HG02938 (cell line): ENCODE measurements around the gene TEC.
"Not testable (repeated sequence)": the region's sequence is repeated elsewhere in the genome, so short reads cannot be mapped to it uniquely, and the experiment has no call there.

Experiments
- ATAC-seq: cut with Tn5 transposase; IDR thresholded peaks from one replicate; pipeline ENCODE4 v1.9.1; 2021; ENCODE audit warnings: mild to moderate bottlenecking, moderate library complexity; ENCODE audit not compliant: unreplicated experiment

TEC gene

DNA sequence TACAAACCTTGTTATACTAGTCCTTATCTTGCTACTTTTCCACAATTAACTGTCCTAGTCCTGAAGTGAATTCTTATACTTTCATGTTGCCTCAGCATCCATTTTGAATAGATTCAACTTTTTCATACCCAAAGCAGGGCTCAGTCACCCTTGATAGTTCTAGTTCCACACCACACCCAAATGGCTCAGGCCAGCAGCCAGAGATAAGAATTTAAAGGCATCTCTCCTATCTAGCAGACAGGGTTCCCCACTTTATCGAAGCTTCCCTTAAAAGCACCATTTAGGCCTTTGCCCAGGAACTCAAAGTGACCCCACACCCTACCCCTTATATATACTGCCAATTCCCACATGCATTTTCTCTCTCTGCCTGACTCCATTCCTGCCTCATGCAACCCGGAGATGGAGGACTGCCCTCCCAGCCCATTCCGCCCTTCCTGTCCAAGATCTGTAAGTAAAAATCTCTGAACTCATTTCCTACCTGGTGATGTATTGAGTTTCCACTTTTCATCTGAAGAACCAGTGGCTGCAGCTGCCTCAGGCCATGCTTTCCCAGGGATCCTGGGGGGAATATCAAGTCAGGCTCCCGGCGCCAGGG lies 71.9 kb downstream of the TEC start:
- peak; percentile 31 for ATAC-seq

- peak; percentile 67 for ATAC-seq
Observed at GRCh38 chr4:48196758-48197504, 72.7 kb downstream of the TEC start.

DNA sequence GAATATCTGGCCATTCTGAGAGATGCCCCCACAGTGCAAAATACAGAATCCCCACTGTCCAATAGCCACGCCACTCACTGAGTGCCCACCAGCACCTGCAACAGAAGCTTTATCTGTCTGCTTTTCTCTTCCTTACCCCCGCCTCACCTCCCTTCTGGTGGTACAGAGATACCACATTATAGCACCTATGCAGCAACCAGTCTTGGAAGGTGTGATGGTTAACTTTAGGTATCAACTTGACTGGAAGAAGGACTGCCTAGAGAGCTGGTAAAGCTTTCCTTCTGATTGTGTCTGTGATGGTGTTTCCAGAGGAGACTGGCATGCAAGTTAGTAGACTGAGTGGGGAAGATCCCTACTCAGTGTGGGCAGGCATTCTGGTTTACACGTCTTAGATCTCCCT lies 73.8 kb downstream of the TEC start:
- ATAC-seq, result no peak

DNA sequence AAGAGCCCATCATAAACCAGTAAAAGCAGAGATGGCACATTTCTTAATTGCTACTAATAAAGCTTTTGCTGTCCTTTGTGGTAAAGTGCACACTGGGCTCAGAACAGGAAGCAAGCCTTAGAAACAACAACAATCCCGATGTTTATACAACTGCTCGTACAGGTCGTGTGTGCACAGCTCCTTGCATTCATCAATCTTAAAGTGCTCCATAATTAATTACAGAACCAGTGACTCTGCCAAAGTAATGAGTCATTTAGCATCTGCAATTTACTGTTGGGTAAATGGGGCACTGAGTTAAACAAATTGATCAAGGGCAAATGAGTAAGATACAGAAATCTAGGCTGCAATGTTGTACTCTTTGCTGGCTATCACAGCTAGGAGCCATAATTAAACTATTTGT lies 74.3 kb downstream of the TEC start:
- ATAC-seq, result no peak

DNA sequence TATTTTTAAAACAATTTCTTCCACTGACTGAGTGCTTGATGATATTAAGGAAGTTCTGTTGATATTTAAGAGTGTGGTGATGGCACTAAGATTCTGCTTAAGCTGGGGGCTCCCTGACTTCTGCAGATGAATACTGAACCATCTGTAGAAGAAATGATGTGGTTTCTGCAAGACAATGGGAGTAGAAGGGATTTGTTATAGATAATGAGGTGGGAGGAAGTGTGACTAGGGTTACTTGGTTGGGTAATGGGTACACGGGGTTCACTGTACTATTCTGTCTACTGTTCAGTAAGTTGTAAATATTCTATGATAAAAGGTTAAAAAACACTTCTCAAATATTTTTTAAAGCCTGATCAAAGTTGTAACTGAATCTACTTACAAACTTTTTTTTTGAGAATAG lies 74.7 kb downstream of the TEC start:
- no peak for ATAC-seq

- ATAC-seq, result no peak
Observed at GRCh38 chr4:48193921-48194468, 75.6 kb downstream of the TEC start.

DNA sequence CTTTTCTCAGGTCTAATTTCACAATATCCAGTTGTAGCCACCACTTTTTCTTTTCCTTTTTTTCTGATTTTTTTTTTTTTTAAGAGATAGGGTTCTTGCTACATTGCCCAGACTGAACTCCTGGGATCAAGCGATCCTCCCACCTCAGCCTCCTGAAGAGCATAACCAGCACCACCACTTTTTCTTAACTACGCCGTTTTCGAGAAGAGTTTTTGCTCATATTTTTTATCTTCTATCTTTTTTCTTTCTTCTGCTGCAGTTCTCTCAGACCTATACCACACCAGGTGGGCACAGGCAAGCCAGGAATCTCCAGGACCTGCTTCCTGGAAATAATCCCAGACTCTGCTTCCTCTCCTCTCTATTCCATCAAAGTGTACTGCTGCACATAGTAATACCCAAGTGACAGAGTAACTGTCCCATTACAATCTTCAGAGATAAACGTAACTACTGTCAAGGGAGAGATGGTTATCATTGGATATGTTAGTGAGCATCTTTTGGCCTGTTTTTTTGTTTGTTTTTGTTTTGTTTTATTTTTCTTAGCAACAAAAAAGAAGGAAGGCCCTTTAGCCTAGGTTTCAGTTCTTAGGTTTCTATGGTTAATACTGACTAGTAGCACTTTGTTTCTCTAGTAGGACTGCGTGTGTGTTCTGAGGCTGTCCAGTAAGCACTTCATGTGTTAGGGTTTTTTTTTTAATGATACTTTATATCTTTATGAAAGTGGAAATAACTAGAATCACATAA lies 76.4 kb downstream of the TEC start:
- no peak for ATAC-seq

DNA sequence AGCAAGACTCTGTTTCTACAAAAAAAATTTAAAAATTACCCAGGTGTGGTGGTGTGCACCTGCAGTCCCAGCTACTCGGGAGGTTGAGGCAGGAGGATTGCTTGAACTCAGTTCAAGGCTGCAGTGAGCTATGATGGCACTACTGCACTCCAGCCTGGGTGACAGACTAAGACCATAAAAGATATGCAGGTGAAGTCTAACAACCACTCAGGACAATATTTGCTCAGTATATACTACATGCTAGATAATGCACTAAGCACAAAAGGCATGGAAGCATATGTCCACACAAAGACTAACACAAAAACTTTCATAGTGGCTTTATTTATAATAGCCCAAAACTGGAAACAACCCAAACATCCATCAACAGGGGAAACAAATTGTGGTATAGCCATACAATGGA lies 77.9 kb downstream of the TEC start:
- ATAC-seq, result no peak

- ATAC-seq, result peak; percentile 41
Observed at GRCh38 chr4:48190839-48191238, 78.8 kb downstream of the TEC start.

DNA sequence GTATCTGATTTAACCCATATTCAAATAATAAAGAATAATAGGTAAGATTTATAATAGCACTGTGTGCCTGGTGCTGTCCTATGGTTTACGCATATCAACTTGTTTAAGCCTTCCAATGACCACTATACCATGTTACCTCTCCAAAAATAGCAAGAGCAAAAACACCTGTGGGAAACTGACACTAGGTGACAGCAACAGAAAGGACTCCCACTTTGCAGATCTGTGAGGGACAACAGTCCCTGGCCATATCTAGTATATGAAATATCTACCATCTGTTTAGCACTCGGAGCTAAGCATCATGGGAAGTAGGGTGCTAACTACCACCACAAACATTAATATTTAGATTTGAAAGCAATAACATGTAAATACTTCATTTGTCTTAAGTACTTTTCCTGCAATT lies 79.9 kb downstream of the TEC start:
- no peak for ATAC-seq

GRCh38 chr4:48188390-48188789 lies 81.2 kb downstream of the TEC start:
- no peak for ATAC-seq

- no peak for ATAC-seq
Observed at GRCh38 chr4:48187813-48188212, 81.8 kb downstream of the TEC start.

DNA sequence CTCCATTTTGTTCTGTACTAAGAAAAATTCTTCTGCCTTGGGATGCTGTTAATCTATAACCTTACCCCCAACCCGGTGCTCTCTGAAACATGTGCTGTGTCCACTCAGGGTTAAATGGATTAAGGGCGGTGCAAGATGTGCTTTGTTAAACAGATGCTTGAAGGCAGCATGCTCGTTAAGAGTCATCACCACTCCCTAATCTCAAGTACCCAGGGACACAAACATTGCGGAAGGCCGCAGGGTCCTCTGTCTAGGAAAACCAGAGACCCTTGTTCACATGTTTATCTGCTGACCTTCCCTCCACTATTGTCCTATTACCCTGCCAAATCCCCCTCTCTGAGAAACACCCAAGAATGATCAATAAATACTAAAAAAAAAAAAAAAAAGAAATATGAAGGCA lies 82.6 kb downstream of the TEC start:
- not testable (repeated sequence) for ATAC-seq

DNA sequence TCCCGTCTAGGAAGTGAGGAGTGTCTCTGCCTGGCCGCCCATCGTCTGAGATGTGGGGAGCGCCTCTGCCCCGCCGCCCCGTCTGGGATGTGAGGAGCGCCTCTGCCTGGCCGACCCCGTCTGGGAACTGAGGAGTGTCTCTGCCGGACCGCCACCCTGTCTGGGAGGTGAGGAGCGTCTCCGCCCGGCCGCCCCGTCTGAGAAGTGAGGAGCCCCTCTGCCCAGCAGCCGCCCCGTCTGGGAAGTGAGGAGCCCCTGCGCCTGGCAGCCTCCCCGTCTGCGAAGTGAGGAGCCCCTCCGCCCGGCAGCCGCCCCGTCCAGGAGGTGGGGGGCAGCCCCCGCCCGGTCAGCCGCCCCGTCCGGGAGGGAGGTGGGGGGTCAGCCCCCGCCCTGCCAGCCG lies 83.2 kb downstream of the TEC start:
- ATAC-seq, result not testable (repeated sequence)

- no peak for ATAC-seq
Observed at GRCh38 chr4:48184882-48185281, 84.8 kb downstream of the TEC start.

- no peak for ATAC-seq
Observed at GRCh38 chr4:48180234-48180633, 89.4 kb downstream of the TEC start.

GRCh38 chr4:48178931-48179330 lies 90.7 kb downstream of the TEC start:
- ATAC-seq, result no peak

DNA sequence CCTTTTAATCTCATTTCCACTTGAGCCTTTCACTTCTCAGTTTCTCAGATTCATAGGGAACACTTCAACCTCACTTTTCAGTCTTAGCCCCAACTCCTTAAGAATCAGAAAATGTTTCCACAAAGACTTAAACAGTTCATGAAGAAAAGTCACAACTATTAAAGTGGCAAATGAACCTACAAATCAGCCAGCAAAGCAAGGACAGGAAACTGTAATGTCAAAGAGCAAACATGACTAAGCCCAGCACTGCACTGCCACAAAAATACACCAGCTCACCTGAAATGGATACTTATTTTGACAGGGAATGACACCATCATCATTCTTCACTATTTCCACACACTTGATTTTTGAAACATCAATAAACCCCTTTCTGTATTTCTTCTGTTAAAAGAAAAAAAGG lies 93.8 kb downstream of the TEC start:
- ATAC-seq, result no peak

DNA sequence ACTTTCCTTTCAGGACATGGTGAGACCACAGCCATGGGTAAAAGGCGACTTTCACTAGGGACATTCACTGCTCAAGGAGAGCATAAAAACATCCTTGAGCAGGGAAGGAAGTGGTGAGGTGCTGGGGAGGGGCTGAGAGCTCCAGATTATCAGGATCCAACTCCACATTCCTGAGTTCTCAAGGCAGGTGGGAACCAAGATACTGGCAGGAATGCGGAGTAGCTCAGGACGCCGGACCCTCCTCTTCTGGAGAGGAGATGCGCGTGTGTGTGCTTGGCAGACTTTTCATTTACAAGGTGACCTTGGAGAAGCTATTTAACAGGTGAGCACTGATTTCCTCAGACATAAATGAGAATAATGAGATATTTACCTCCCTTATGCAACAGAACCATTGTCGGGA lies 94.3 kb downstream of the TEC start:
- ATAC-seq, result no peak

- ATAC-seq, result peak; percentile 59
Observed at GRCh38 chr4:48173056-48173991, 96.3 kb downstream of the TEC start.

DNA sequence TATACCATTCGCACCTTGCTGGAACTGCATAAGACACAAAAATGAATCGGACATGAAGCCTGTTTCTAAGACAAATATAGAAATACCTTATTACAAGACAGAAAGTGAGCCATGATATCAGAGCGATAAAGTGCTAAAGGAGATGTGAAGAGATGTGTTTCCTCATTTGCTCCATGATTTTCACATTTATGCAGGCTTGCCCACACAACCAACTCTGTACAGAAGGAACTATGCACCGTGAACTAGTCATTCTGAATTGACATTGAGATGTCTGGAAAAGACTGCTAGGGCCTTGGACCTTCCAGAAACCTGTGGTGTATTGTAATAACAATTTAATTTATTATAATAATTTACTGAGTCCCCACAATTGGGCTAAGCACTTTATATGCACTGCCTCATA lies 97.0 kb downstream of the TEC start:
- ATAC-seq, result no peak
